ENCODE data around the gene ASPSCR1.

ASPSCR1 gene

GRCh38 chr17:81996232-81996756, 18.9 kb downstream of the ASPSCR1 start:
- H3K4me2 ChIP-seq (ENCODE audit: low read depth, low read length, poor library complexity, severe bottlenecking) = no peak overlapping the region
- H3K27ac ChIP-seq (ENCODE audit: low read depth, low read length) = no peak overlapping the region
- H3K4me3 ChIP-seq (ENCODE audit: insufficient read depth, low read length, poor library complexity, severe bottlenecking) = no peak overlapping the region
- no peak overlapping the region for H3K9ac ChIP-seq (ENCODE audit: low read length)
- H3F3A ChIP-seq (ENCODE audit: insufficient read depth) = no peaks in the 10 kb centered on the region
- no peak overlapping the region for H2AFZ ChIP-seq (ENCODE audit: low read depth, low read length, severe bottlenecking)
- no peaks in the 10 kb centered on the region for H3K9me2 ChIP-seq (replicated peaks; ENCODE audit: insufficient read depth, low read length)
- peaks cover 6% of the 10 kb centered on the region; the same call in 1 of the 2 replicates for H3K79me2 ChIP-seq (ENCODE audit: insufficient read depth, low read length)
- H4K20me1 ChIP-seq (ENCODE audit: low read depth, low read length) = no peaks in the 10 kb centered on the region
- H3K27me3 ChIP-seq (ENCODE audit: low read length) = no peaks in the 10 kb centered on the region
- no peaks in the 10 kb centered on the region for H3K9me3 ChIP-seq (ENCODE audit: insufficient read depth, low read length)
- H3K36me3 ChIP-seq (ENCODE audit: low read length) = no peaks in the 10 kb centered on the region
- TF ChIP-seq, protein P1, sequence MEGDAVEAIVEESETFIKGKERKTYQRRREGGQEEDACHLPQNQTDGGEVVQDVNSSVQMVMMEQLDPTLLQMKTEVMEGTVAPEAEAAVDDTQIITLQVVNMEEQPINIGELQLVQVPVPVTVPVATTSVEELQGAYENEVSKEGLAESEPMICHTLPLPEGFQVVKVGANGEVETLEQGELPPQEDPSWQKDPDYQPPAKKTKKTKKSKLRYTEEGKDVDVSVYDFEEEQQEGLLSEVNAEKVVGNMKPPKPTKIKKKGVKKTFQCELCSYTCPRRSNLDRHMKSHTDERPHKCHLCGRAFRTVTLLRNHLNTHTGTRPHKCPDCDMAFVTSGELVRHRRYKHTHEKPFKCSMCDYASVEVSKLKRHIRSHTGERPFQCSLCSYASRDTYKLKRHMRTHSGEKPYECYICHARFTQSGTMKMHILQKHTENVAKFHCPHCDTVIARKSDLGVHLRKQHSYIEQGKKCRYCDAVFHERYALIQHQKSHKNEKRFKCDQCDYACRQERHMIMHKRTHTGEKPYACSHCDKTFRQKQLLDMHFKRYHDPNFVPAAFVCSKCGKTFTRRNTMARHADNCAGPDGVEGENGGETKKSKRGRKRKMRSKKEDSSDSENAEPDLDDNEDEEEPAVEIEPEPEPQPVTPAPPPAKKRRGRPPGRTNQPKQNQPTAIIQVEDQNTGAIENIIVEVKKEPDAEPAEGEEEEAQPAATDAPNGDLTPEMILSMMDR (IDR thresholded peaks at IDR 0.05; ENCODE audit: insufficient read depth, low read length, poor library complexity, severe bottlenecking) = no peak
- TF ChIP-seq EZH2phosphoT487 (conservative IDR thresholded peaks at IDR 0.05; ENCODE audit: low read length) = no peak

DNA sequence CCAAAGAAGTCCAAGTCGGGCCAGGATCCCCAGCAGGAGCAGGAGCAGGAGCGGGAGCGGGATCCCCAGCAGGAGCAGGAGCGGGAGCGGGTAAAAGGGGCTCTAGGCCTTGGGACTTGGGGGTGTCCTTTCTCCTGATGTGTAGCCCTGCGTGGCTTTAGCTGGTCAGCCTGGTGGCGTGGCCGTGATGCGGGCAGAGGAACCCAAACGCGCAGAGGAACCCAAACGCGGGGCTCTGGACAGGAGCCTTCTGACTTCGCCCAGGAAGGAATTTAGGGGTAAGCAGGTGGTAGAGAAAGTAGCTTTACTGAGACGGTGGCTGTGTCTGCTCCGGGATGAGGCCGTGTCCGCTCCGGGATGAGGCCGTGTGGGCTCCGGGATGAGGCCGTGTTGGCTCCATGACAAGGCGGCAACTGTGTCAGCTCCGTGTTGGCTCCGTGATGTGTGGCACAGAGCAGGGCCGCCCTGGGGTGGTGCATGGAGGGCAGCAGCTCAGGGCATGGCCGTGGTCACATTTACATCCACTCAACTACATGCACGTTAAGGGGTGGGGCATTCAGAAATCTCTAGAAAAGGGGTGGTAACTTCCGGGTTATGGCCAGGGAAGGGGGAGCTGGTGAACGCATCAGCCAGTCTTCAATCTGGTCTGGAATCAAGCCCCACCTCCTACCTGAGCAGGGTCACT, 19.5 kb downstream of the ASPSCR1 start:
- H4K20me1 ChIP-seq (ENCODE audit: low read depth, low read length) = no peaks in the 10 kb centered on the region
- no peak overlapping the region for H3K4me2 ChIP-seq (ENCODE audit: low read depth, low read length, poor library complexity, severe bottlenecking)
- no peak overlapping the region for H2AFZ ChIP-seq (ENCODE audit: low read depth, low read length, severe bottlenecking)
- H3K79me2 ChIP-seq (ENCODE audit: insufficient read depth, low read length) = peaks cover 1% of the 10 kb centered on the region; the same call in 1 of the 2 replicates
- H3K27ac ChIP-seq (ENCODE audit: low read depth, low read length) = no peak overlapping the region
- H3K27me3 ChIP-seq (ENCODE audit: low read length) = no peaks in the 10 kb centered on the region
- no peaks in the 10 kb centered on the region for H3F3A ChIP-seq (ENCODE audit: insufficient read depth)
- no peaks in the 10 kb centered on the region for H3K36me3 ChIP-seq (ENCODE audit: low read length)
- H3K9me3 ChIP-seq (ENCODE audit: insufficient read depth, low read length) = no peaks in the 10 kb centered on the region
- H3K9me2 ChIP-seq (replicated peaks; ENCODE audit: insufficient read depth, low read length) = no peaks in the 10 kb centered on the region
- no peak for TF ChIP-seq EZH2phosphoT487 (conservative IDR thresholded peaks at IDR 0.05; ENCODE audit: low read length)
- TF ChIP-seq, protein P1 (IDR thresholded peaks at IDR 0.05; ENCODE audit: insufficient read depth, low read length, poor library complexity, severe bottlenecking) = no peak
- no peak overlapping the region for H3K4me3 ChIP-seq (ENCODE audit: insufficient read depth, low read length, poor library complexity, severe bottlenecking)
- H3K9ac ChIP-seq (ENCODE audit: low read length) = no peak overlapping the region

DNA sequence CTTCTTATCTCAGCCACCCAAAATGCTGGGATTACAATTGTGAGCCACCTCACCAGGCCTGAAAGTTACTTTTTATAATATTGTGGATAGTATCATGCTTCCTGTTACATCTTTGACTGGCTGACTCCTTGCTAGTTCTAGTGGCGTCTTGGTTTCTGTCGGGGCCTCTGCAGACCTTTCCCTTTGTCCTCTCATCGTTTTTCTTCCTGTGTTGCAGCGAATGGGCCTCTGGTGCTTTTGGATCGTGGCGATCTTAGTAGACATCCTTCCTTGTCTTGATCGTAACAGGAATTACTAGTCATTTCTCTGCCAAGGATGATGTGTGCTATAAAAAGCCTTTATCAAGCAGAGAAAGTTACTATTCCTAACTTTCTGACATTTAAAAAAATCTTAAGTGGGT, 20.8 kb downstream of the ASPSCR1 start:
- Histone ChIP-seq H3K4me3 (ENCODE audit: insufficient read depth, low read length, poor library complexity, severe bottlenecking) (no peak overlapping the region), H3K9me2 (replicated peaks; ENCODE audit: insufficient read depth, low read length) (no peaks in the 10 kb centered on the region), H3F3A (ENCODE audit: insufficient read depth) (no peaks in the 10 kb centered on the region), H3K27ac (ENCODE audit: low read depth, low read length) (no peak overlapping the region), H3K36me3 (ENCODE audit: low read length) (no peaks in the 10 kb centered on the region), H3K9ac (ENCODE audit: low read length) (no peak overlapping the region), H3K27me3 (ENCODE audit: low read length) (no peaks in the 10 kb centered on the region), H3K79me2 (ENCODE audit: insufficient read depth, low read length) (no peaks in the 10 kb centered on the region), H3K9me3 (ENCODE audit: insufficient read depth, low read length) (no peaks in the 10 kb centered on the region), H4K20me1 (ENCODE audit: low read depth, low read length) (no peaks in the 10 kb centered on the region), H3K4me2 (ENCODE audit: low read depth, low read length, poor library complexity, severe bottlenecking) (no peak overlapping the region), H2AFZ (ENCODE audit: low read depth, low read length, severe bottlenecking) (no peak overlapping the region)
- TF ChIP-seq, protein P1 (IDR thresholded peaks at IDR 0.05; ENCODE audit: insufficient read depth, low read length, poor library complexity, severe bottlenecking) = no peak
- no peak for TF ChIP-seq EZH2phosphoT487 (conservative IDR thresholded peaks at IDR 0.05; ENCODE audit: low read length)

All from SU-DHL-6 (cell line).